CD4-positive, alpha-beta T cell treated with Interleukin-2 at 100 ng/mL for 4 hours (primary cell): ENCODE results near the gene RAI14.

ENCODE experiments used
- DNase-seq: peaks from one replicate; pipeline ENCODE4 v3.0.0-alpha.2; 2020; ENCODE audit warnings: low spot score

RAI14 gene

GRCh38 chr5:34677428-34677827, 21.3 kb downstream of the RAI14 start:
- DNase-seq = no peak

DNA sequence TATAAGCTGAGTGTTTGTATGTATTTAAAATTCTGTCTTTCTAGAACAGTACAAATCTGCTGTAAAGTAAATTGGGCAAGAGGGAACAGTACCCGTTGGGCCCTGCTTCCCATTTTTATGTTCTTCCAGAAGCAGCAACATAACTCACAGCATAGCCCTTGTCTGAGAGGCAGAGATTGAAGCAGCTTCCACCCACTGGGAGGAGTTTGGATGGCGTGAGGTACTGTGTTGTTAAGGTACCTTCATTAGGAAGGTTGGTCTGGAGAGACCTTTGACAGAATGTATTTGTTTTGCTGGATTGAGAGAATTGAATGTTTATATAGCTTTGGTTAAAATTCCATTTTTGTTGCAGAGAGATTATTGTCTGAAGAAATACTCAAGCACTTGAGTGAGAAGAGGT, 24.8 kb downstream of the RAI14 start:
- DNase-seq = no peak

DNA sequence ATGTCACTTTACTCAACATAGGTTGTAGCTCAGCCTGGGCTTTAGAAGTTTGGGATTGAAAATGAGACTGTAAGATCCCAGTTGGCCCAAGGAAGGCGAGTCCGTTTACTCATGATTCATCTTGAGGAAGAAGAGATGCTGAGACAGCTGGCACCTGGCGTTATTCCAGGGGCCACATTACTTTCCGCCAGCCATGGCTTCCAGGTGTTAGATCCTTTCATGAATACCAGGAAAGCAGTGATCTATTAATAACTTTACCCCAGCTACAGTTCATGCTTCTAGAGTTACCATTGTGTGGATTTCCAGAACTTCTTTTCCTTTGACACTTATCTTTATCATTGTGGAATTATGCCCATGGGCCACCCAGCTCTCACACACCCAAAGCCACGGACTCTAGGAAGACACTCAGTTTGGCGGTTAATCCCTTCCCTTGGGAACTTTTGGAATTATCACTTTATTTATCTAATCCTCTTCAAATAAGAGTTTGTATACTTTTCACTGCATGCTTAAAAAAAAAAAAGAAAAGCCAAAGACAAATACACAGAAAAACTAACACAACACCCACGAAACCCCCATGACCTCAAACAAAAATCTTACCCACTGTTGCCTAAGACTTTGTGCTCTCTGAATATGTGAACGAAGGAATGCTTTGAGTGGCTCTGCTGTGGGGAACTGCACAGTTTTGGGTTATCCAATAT, 26.9 kb downstream of the RAI14 start:
- no peak for DNase-seq

- DNase-seq = no peak
Measured at GRCh38 chr5:34684281-34684979, 28.3 kb downstream of the RAI14 start.

DNA sequence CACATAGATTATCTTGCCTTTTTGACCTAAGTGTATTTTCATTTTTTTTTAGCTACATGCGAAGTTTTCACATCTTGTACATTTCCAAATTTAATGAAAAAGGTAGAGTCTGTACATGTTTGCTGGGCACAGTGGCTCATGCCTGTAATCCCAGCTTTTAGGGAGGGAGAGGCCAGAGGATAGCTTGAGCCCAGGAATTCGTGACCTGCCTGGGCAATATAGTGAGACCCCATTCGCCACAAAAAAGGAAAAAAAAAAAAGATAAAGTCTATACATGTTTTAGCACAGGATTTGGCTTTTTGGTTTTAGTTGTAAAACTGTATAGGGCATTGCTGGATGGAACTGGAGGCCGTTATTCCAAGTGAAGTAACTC, 28.8 kb downstream of the RAI14 start:
- DNase-seq = no peak

DNA sequence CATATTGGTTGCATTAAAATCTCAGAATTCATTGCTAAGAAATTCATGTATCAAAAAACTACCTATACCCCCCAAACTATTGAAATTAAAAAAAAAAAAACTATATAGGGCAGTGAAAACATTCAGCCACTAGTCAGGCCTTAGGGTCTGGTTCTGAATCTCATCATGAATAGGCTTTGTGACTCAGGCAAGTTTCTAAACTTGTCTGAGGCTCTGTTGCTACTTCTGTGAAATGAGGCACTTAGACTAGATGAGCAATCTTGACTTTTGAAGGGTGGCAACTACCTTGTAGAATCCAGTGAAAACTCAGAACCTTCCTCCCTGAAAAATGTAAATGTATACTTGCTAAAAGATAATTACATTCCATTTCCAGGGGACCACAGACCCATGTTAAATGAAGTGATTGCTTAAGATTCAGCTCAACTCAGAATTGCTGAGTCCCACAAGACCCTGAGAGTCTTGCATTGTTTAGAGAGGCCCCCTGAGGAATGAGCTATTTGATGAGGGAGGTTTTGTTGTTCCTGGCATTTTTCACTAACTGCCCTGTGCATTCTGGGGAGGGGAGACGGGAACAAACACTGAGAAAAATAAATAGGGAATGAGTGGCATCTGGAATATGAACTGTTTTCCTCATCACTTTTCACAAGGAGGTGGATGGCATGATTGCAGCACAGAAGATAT, 29.5 kb downstream of the RAI14 start:
- no peak for DNase-seq

DNA sequence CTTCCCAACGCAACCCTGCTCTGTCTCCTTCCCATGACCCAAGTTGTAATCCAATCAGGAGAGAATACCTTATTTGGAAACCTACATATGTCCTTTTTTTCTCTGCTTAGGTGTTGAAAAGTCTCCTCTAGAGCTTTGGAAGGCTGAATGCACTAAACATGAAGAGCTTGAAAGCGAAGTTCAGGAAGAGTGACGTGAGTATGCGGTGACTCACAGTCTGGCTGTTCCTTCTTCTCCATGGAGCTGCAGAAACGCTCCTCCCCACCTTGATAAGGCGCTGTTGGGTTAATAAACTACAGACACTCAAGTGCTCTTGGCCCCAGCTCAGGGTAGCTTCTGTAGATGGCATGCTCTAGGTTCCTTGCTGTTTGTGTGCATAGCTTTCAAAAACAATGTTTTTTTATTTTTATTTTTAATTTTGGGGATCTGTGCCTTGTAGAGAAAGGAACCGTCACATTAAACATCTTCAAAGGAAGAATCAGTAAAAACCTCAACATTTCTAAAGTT, 30.7 kb downstream of the RAI14 start:
- DNase-seq = no peak

- DNase-seq = no peak
Measured at GRCh38 chr5:34687269-34688011, 31.3 kb downstream of the RAI14 start.

GRCh38 chr5:34688015-34688810, 32.1 kb downstream of the RAI14 start:
- DNase-seq = no peak

GRCh38 chr5:34690301-34690700, 34.2 kb downstream of the RAI14 start:
- DNase-seq = no peak

GRCh38 chr5:34690898-34691297, 34.8 kb downstream of the RAI14 start:
- no peak for DNase-seq

DNA sequence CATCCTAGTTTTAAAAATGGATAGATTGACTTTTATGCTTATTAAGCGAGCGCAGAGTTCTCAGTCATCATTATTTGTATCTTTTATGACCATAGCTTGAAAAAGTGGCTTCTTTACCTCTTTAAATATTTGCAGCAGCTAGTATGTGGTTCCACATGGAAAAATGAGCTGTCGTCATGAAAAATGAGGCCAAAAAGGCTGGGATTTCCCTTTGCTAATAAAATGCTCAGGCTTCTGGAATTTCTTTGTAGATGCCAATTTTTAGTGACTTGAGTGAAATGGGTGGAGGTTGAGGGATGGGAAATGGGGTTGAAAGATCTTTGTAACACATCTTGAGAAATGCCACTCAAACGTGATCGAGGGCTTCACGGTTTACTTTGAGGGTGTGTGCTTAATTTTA, 35.2 kb downstream of the RAI14 start:
- DNase-seq = no peak

DNA sequence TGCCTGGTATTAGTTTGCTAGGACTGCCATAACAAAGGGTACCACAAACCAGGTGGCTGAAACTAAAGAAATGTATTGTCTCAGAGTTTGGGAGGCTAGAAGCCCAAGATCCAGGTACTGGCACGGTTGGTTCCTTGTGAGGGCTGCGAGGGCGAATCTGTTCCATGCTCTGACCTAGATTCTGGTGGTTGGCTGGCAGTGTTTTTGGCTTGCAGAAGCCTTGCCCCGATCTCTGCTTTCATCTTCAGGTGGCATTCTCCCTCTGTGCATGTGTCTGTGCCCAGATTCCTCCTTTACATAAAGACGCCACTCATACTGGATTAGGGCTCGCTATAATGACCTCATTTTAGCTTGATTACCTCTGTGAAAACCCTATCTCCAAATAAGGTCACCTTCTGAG, 36.7 kb downstream of the RAI14 start:
- no peak for DNase-seq

DNA sequence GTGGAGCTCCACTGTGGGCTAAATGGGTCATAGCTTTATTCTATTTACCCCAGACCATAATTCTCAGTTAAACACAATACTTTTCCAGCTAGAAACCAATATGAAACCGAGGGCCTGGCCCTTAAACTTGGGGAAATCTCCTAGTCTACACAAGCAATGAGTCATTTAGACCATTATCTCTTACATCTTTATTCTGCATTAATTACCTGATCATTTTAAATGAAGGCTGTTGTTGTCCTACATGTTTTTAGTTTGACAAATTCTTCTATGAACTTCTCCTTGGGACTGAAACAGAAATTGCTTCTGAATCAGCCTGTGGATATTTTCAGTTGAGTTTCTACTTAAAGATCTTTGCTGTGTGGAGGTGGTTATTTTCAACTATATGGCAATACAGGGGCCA, 37.9 kb downstream of the RAI14 start:
- no peak for DNase-seq

DNA sequence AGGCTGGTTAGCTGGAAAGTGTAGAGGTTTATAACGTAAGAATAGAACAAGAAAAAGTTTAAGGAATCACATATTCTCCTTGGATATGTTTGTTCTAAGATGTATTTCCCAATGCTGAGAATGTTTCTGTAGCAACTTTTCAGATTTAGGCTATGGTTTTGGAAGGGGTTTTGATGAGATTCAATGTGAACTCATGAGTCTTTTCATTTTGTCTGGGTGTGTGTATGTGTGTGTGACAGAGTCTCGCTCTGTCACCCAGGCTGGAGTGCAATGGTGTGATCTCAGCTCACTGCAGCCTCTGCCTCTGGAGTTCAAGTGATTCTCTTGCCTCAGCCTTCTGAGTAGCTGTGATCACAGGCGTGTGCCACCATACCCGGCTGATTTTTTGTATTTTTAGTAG, 38.6 kb downstream of the RAI14 start:
- DNase-seq = no peak

DNA sequence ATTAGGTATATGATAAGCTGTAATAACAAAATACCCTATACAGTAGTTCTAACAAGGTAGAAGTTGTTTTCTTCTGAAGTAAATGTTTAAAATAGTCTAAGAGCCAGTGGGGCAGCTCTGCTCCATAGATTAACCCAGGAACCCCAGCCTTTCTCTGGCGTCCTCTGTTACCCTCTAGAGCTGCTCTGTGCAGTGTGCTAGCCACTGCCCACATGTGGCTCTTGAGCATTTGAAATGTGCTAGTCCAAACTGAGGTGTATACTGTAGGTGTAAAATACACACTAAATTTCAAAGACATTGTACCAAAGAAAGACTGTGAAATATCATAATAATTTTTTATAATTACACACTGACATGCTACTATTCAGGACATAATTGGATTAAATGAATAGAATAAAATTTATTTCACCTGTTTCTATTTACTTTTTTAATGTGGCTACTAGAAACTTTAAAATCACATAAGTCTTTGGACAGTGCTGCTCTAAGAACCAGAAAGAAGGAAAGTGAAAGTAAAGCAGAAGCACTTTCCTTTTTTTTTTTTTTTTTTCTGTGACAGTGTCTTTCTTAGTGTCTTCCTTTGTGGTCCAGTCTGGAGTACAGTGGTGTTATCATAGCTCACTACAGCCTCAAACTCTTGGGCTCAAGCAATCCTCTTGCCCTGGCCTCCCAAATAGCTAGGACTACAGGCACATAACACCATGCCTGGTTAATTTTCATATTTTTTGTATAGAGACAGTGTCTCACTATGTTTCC, 39.3 kb downstream of the RAI14 start:
- DNase-seq = no peak

GRCh38 chr5:34697308-34698108, 41.4 kb downstream of the RAI14 start:
- no peak for DNase-seq

- no peak for DNase-seq
Measured at GRCh38 chr5:34698109-34698419, 41.9 kb downstream of the RAI14 start.

- no peak for DNase-seq
Measured at GRCh38 chr5:34698754-34699153, 42.6 kb downstream of the RAI14 start.
